ENCODE measurements around the gene SPTBN1.
"Not testable (repeated sequence)": the region's sequence is repeated elsewhere in the genome, so short reads cannot be mapped to it uniquely, and the experiment has no call there.

The SPTBN1 gene

DNA sequence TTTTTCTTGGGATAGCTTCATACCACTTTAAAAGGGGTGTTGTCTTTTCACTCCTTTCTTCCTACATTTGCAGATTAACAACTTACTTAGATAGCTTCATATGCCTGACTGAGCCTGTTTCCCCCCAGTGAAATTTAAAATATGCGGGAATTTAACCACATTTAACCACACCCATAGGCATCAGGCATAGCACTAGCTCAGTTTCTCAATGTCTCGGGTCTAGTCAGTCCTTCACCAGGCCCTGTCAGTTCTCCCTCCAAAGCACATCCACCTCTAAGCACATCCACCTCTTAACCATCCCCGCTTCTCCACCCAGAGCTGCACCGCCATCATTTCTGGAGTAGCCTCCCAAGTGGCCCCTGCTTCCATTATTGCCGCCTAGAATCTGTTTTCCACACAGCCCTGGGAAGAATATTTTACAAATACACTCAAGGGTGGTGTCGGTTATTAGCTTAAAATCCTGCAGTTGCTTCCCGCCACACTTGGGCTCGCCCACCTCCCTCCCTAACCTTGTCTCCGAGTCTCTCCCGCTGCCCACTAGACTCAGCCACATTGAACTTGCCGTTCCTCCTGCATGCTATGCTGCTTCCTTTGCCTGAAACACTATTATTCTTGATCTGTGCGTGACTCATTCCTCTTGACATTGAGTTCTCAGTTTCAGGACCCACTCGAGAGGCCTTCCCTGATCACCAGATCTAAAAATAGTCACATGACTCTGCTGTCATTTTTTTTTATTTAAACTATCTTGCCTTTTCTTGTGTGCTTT, 68.3 kb downstream of the SPTBN1 start:
- POLR2A ChIA-PET = interaction anchor here (0.9 to 1.3 kb wide), 2 partner anchors 34 to 198 kb away, joined by 3 to 5 read pairs; no protein-coding TSS in a partner anchor
- CTCF ChIA-PET = interaction anchor here (0.6 to 2.3 kb wide), 3 partner anchors 141 to 180 kb away, joined by 3 to 9 read pairs (median 3); no protein-coding TSS in a partner anchor
- no peak for DNase-seq (ENCODE audit: extremely low spot score)
- TF ChIP-seq SUZ12 (IDR thresholded peaks at IDR 0.05) (no peak), ELF4 (IDR thresholded peaks at IDR 0.05) (no peak), FOXK2 (IDR thresholded peaks at IDR 0.05) (no peak), L3MBTL2 (conservative IDR thresholded peaks at IDR 0.05) (no peak), ARNT (IDR thresholded peaks at IDR 0.05) (no peak), HDGF (IDR thresholded peaks at IDR 0.05; ENCODE audit: borderline replicate concordance) (no peak), TARDBP (IDR thresholded peaks at IDR 0.05) (no peak), ZNF384 (IDR thresholded peaks at IDR 0.05) (no peak), FOXM1 (IDR thresholded peaks at IDR 0.05; ENCODE audit: borderline replicate concordance) (no peak)

DNA sequence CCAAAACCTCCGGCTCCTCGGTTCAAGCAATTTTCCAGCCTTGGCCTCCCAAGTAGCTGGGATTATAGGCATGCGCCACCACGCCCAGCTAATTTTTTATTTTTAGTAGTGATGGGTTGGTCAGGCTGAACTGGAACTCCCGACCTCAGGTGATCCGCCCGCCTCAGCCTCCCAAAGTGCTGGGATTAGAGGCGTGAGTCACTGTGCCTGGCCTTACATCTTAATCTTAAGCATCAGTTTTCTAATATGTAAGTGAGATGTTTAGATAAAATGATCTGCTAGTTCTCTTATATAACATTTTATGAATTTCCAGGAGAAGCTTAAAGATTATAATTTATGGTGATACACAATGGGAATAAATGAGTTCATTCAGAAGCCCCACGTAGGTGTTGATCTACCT, 69.2 kb downstream of the SPTBN1 start:
- TF ChIP-seq TARDBP (IDR thresholded peaks at IDR 0.05) (no peak), HDGF (IDR thresholded peaks at IDR 0.05; ENCODE audit: borderline replicate concordance) (no peak), LEF1 (IDR thresholded peaks at IDR 0.05; ENCODE audit: borderline replicate concordance) (no peak), BHLHE40 (IDR thresholded peaks at IDR 0.05; ENCODE audit: borderline replicate concordance) (no peak), SUZ12 (IDR thresholded peaks at IDR 0.05) (no peak), CTBP1 (IDR thresholded peaks at IDR 0.05; ENCODE audit: borderline replicate concordance) (no peak), FOXM1 (IDR thresholded peaks at IDR 0.05; ENCODE audit: borderline replicate concordance) (no peak)
- DNase-seq (ENCODE audit: extremely low spot score) = no peak
- ChIA-PET CTCF (interaction anchor here (0.6 to 0.8 kb wide), 2 partner anchors 33 to 419 kb away, joined by 3 to 6 read pairs; no protein-coding TSS in a partner anchor), POLR2A (no interaction called here)

DNA sequence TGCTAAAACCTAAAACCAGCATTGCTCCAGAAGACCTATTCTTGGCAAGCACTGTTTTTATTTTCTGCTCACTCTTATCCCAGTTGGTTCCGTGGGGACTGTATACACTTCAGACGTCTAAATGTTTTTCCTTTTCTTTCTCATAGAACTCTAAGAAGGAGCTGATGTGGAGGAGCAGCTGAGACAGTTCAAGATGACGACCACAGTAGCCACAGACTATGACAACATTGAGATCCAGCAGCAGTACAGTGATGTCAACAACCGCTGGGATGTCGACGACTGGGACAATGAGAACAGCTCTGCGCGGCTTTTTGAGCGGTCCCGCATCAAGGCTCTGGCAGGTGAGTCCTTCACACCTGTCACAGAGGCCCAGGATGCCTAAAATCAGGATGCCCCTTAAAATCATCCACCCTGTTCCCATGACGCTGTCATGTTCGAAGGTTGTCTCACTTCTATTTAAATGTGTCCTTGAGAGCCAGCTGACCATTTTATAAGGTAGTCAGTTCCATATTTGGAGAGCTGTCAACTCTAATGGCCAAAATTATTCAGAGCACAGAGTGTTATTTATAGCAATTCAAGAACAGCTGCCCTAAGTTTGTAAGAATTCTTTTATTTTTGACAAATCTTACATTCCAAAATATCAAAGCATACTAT, 70.2 kb downstream of the SPTBN1 start:
- ChIA-PET POLR2A (interaction anchor here (0.6 kb wide), 1 partner anchor 168 kb away, joined by 3 read pairs; no protein-coding TSS in a partner anchor), CTCF (no interaction called here)
- no peak for DNase-seq (ENCODE audit: extremely low spot score)
- TF ChIP-seq BHLHE40 (IDR thresholded peaks at IDR 0.05; ENCODE audit: borderline replicate concordance) (no peak), L3MBTL2 (conservative IDR thresholded peaks at IDR 0.05) (no peak), CTBP1 (IDR thresholded peaks at IDR 0.05; ENCODE audit: borderline replicate concordance) (no peak), FOXK2 (IDR thresholded peaks at IDR 0.05) (no peak), ARNT (IDR thresholded peaks at IDR 0.05) (no peak), FOXM1 (IDR thresholded peaks at IDR 0.05; ENCODE audit: borderline replicate concordance) (no peak), TARDBP (IDR thresholded peaks at IDR 0.05) (no peak), LEF1 (IDR thresholded peaks at IDR 0.05; ENCODE audit: borderline replicate concordance) (no peak), SUZ12 (IDR thresholded peaks at IDR 0.05) (no peak), SP1 (IDR thresholded peaks at IDR 0.05) (no peak), NFRKB (IDR thresholded peaks at IDR 0.05) (no peak), HDGF (IDR thresholded peaks at IDR 0.05; ENCODE audit: borderline replicate concordance) (no peak), ELF4 (IDR thresholded peaks at IDR 0.05) (no peak), FOXA1 (IDR thresholded peaks at IDR 0.05) (no peak), ZNF384 (IDR thresholded peaks at IDR 0.05) (no peak)
- TF ChIP-seq, protein P1, sequence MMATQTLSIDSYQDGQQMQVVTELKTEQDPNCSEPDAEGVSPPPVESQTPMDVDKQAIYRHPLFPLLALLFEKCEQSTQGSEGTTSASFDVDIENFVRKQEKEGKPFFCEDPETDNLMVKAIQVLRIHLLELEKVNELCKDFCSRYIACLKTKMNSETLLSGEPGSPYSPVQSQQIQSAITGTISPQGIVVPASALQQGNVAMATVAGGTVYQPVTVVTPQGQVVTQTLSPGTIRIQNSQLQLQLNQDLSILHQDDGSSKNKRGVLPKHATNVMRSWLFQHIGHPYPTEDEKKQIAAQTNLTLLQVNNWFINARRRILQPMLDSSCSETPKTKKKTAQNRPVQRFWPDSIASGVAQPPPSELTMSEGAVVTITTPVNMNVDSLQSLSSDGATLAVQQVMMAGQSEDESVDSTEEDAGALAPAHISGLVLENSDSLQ (IDR thresholded peaks at IDR 0.05) = no peak

DNA sequence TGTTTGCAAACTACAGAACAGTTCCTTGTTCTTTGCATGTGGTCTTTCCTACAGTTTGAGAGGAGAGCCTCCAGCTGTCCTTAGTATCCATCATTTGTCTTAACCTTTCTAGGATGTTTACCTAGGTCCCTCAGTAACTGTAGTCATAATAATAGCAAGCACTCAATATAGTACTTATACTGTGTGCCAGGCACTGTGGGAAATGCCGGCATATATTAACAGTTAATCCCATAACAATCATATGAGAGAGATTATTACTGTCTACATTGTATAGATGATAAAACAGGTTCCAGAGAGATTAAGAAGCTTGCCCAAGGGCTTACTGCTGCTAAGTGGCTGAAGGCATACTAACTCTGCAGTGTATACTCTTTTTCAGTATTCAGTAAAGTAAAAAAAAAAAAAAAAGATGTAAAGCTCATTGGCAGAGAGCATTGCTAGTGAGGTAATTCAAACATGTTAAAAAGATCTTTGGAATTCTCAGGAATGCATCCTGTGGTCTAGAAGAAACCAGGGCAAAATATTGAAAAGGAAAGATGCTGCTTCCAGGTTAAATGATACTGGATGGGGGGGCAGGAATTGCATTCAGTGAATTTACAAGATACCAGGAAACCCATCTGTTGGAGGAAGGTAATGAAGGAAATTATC, 72.3 kb downstream of the SPTBN1 start:
- ChIA-PET CTCF (interaction anchor here (0.5 kb wide), 1 partner anchor 31 kb away, joined by 3 read pairs; no protein-coding TSS in a partner anchor), POLR2A (no interaction called here)
- DNase-seq (ENCODE audit: extremely low spot score) = no peak
- no peak for TF ChIP-seq TARDBP (IDR thresholded peaks at IDR 0.05)

DNA sequence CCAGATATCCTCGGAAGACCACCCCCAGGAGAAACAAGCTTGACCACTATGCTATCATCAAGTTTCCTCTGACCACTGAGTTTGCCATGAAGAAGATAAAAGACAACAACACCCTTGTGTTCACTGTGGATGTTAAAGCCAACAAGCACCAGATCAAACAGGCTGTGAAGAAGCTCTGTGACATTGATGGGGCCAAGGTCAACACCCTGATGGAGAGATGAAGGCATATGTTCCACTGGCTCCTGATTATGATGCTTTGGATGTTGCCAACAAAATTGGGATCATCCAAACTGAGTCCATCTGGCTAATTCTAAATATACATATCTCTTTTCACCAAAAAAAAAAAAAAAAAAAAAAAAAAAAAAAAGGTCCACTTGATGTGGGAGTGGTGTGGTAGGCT, 73.4 kb downstream of the SPTBN1 start:
- DNase-seq (ENCODE audit: extremely low spot score); POLR2A ChIA-PET: not testable (repeated sequence)
- CTCF ChIA-PET = interaction anchor here (0.8 kb wide), 1 partner anchor 128 kb away, joined by 4 read pairs; no protein-coding TSS in a partner anchor

GRCh38 chr2:54529935-54530334, 73.8 kb downstream of the SPTBN1 start:
- ChIA-PET CTCF (interaction anchor here (0.8 kb wide), 1 partner anchor 128 kb away, joined by 4 read pairs; no protein-coding TSS in a partner anchor), POLR2A (no interaction called here)
- no peak for TF ChIP-seq FOXA1 (IDR thresholded peaks at IDR 0.05)
- TF ChIP-seq FOXM1 (IDR thresholded peaks at IDR 0.05; ENCODE audit: borderline replicate concordance) = no peak
- TF ChIP-seq ELF4 (IDR thresholded peaks at IDR 0.05) = no peak
- no peak for TF ChIP-seq LEF1 (IDR thresholded peaks at IDR 0.05; ENCODE audit: borderline replicate concordance)
- no peak for DNase-seq (ENCODE audit: extremely low spot score)

- no peak for DNase-seq (ENCODE audit: extremely low spot score)
- CTCF ChIA-PET = interaction anchor here (0.9 to 1.4 kb wide), 2 partner anchors 29 to 173 kb away, joined by 3 read pairs; no protein-coding TSS in a partner anchor
- TF ChIP-seq ZNF384 (IDR thresholded peaks at IDR 0.05) (no peak), FOXK2 (IDR thresholded peaks at IDR 0.05) (no peak), ARNT (IDR thresholded peaks at IDR 0.05) (no peak), FOXA1 (IDR thresholded peaks at IDR 0.05) (no peak), LEF1 (IDR thresholded peaks at IDR 0.05; ENCODE audit: borderline replicate concordance) (no peak), HDGF (IDR thresholded peaks at IDR 0.05; ENCODE audit: borderline replicate concordance) (no peak), CTBP1 (IDR thresholded peaks at IDR 0.05; ENCODE audit: borderline replicate concordance) (no peak), SUZ12 (IDR thresholded peaks at IDR 0.05) (no peak), FOXM1 (IDR thresholded peaks at IDR 0.05; ENCODE audit: borderline replicate concordance) (no peak), ELF4 (IDR thresholded peaks at IDR 0.05) (no peak), NFRKB (IDR thresholded peaks at IDR 0.05) (no peak), SP1 (IDR thresholded peaks at IDR 0.05) (no peak), TARDBP (IDR thresholded peaks at IDR 0.05) (no peak), BHLHE40 (IDR thresholded peaks at IDR 0.05; ENCODE audit: borderline replicate concordance) (no peak), L3MBTL2 (conservative IDR thresholded peaks at IDR 0.05) (no peak)
- TF ChIP-seq, protein P1 (IDR thresholded peaks at IDR 0.05) = no peak
- POLR2A ChIA-PET = no interaction called here
Observed at GRCh38 chr2:54531558-54531957, 75.4 kb downstream of the SPTBN1 start.

All from HEK293T (cell line).